Right ventricle myocardium inferior (tissue), 1 donor: ENCODE results near the gene NFE2L2. TPM values are rescaled to one million over a fixed set of nuclear protein-coding genes. Genes with fewer than 3 reads are reported as not detected.
"Not testable (repeated sequence)": the region's sequence is repeated elsewhere in the genome, so short reads cannot be mapped to it uniquely, and the experiment has no call there.

Experiments used
- ATAC-seq: fragments of 200-7000 bp; cut with Tn5 transposase; one replicate; pipeline ENCODE4 v1.9.1; 2020; ENCODE audit warnings: mild to moderate bottlenecking, moderate library complexity
- DNase-seq: peaks from one replicate; pipeline ENCODE4 v3.0.0; 2021; ENCODE audit errors: missing footprints
- intact Hi-C: fragments of 100-400 bp; cut with DNase I; formaldehyde crosslinking; loops from one replicate; pipeline ENCODE4 v1.11.0; 2022
- total RNA-seq: library from RNA; stranded (reverse); fragmentation: NEBNext Ultra II Directional; extraction: Animal tissue kit (Norgen Biotek cat#: 25700); gene quantifications from one replicate; pipeline ENCODE4 v1.2.1, GENCODE V29; 2021
- donor health status: DM: no; HTN: yes; CAD: no; lungs with severe emphysema.

Gene NFE2L2
- total RNA-seq, 1 donor from 2014 or later, result 53.4 TPM

- DNase-seq, ATAC-seq: not testable (repeated sequence)
- intact Hi-C loops, result loop anchor here (5.0 kb wide), 1 partner anchor 34 kb away; the partner anchor contains the start of gene HNRNPA3
Measured at GRCh38 chr2:177246523-177247030, 17.9 kb downstream of the NFE2L2 start.

GRCh38 chr2:177246000-177246399, 18.5 kb downstream of the NFE2L2 start:
- DNase-seq (no peak), ATAC-seq (no peak)
- intact Hi-C loops, result loop anchor here (5.0 kb wide), 1 partner anchor 34 kb away; the partner anchor contains the start of gene HNRNPA3

GRCh38 chr2:177245010-177245422, 19.5 kb downstream of the NFE2L2 start:
- no peak for DNase-seq
- ATAC-seq, result no peak
- intact Hi-C loops, result loop anchor here (5.0 kb wide), 1 partner anchor 33 kb away; the partner anchor contains the start of gene HNRNPA3

GRCh38 chr2:177244244-177244771, 20.2 kb downstream of the NFE2L2 start:
- intact Hi-C loops, result no loop called here
- DNase-seq (no peak), ATAC-seq (no peak)

- no peak for DNase-seq
- no peak for ATAC-seq
- intact Hi-C loops, result loop anchor here (2.0 kb wide), 1 partner anchor 21 kb away; the partner anchor contains the start of gene NFE2L2
Measured at GRCh38 chr2:177243476-177243875, 21.1 kb downstream of the NFE2L2 start.

- intact Hi-C loops, result loop anchor here (2.0 kb wide), 1 partner anchor 22 kb away; the partner anchor contains the start of gene NFE2L2
- ATAC-seq, result no peak
- DNase-seq, result no peak
Measured at GRCh38 chr2:177243073-177243472, 21.5 kb downstream of the NFE2L2 start.

GRCh38 chr2:177242121-177242987, 22.2 kb downstream of the NFE2L2 start:
- intact Hi-C loops, result loop anchor here (2.0 kb wide), 1 partner anchor 22 kb away; the partner anchor contains the start of gene NFE2L2
- DNase-seq, result no peak
- peak; percentile 71 for ATAC-seq

- intact Hi-C loops, result loop anchor here (2.0 kb wide), 1 partner anchor 23 kb away; the partner anchor contains the start of gene NFE2L2
- DNase-seq (no peak), ATAC-seq (no peak)
Measured at GRCh38 chr2:177241711-177242120, 22.8 kb downstream of the NFE2L2 start.

- DNase-seq, result no peak
- intact Hi-C loops, result no loop called here
- peak; percentile 59 for ATAC-seq
Measured at GRCh38 chr2:177239932-177240630, 24.4 kb downstream of the NFE2L2 start.

- ATAC-seq, result no peak
- intact Hi-C loops, result no loop called here
- no peak for DNase-seq
Measured at GRCh38 chr2:177239053-177239452, 25.5 kb downstream of the NFE2L2 start.

GRCh38 chr2:177237932-177238331, 26.6 kb downstream of the NFE2L2 start:
- ATAC-seq (no peak), DNase-seq (no peak)
- intact Hi-C loops, result no loop called here

- intact Hi-C loops, result no loop called here
- ATAC-seq, result peak; percentile 78
- no peak for DNase-seq
Measured at GRCh38 chr2:177235855-177236437, 28.6 kb downstream of the NFE2L2 start.

GRCh38 chr2:177234267-177234666, 30.3 kb downstream of the NFE2L2 start:
- DNase-seq (no peak), ATAC-seq (no peak)
- intact Hi-C loops, result no loop called here

- intact Hi-C loops, result no loop called here
- ATAC-seq (no peak), DNase-seq (no peak)
Measured at GRCh38 chr2:177232098-177232704, 32.3 kb downstream of the NFE2L2 start.

GRCh38 chr2:177231270-177231669, 33.3 kb downstream of the NFE2L2 start:
- no peak for ATAC-seq
- intact Hi-C loops, result no loop called here
- no peak for DNase-seq

- DNase-seq, result no peak
- no peak for ATAC-seq
- intact Hi-C loops, result loop anchor here (5.0 kb wide), 1 partner anchor 33 kb away; the partner anchor contains the start of gene NFE2L2
Measured at GRCh38 chr2:177229442-177230242, 34.9 kb downstream of the NFE2L2 start.

GRCh38 chr2:177225965-177226360, 38.6 kb downstream of the NFE2L2 start:
- intact Hi-C loops, result loop anchor here (5.0 kb wide), 1 partner anchor 36 kb away; the partner anchor contains the start of gene NFE2L2
- DNase-seq (no peak), ATAC-seq (no peak)
